22Rv1 (cell line): ENCODE data around the gene SPINT2.

Source experiments
- ZFX ChIP-seq: fragments of 450-650 bp; IDR thresholded peaks from 2 replicates; pipeline ENCODE4 v1.6.1; 2017; ENCODE audit warnings: antibody characterized with exemption, borderline replicate concordance
- TF ChIP-seq, protein P1 (sequence below): fragments of 450-650 bp; IDR thresholded peaks from 2 replicates; pipeline ENCODE4 v1.5.1; 2017; ENCODE audit warnings: mild to moderate bottlenecking

DNA sequence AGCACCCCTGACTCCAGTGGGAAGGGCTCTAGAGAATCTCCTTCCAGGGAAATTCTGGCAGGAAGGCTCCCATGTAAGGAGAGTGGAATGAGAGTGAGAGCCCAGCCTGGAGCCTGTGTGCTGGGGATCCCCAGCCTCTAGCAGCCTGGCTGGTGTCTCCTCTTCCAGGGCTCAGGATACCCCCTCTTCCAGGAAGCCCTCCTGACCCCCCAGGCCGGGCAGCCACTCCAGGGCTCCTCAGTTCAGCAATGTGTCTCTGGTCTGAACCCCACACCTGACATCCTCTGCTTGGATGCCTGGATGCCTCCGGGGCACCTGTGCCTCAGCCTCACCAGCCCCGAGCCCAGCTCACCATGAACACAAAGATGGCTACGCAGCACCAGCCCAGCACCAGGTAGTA lies 42.7 kb downstream of the SPINT2 start:
- TF ChIP-seq, protein P1, sequence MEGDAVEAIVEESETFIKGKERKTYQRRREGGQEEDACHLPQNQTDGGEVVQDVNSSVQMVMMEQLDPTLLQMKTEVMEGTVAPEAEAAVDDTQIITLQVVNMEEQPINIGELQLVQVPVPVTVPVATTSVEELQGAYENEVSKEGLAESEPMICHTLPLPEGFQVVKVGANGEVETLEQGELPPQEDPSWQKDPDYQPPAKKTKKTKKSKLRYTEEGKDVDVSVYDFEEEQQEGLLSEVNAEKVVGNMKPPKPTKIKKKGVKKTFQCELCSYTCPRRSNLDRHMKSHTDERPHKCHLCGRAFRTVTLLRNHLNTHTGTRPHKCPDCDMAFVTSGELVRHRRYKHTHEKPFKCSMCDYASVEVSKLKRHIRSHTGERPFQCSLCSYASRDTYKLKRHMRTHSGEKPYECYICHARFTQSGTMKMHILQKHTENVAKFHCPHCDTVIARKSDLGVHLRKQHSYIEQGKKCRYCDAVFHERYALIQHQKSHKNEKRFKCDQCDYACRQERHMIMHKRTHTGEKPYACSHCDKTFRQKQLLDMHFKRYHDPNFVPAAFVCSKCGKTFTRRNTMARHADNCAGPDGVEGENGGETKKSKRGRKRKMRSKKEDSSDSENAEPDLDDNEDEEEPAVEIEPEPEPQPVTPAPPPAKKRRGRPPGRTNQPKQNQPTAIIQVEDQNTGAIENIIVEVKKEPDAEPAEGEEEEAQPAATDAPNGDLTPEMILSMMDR, result no peak
- TF ChIP-seq ZFX, result no peak
